Erythroblast (primary cell): ENCODE results near the gene TAF9.

ENCODE experiments used
- GATA1 ChIP-seq: IDR thresholded peaks from 2 replicates; pipeline ENCODE4 v1.6.1; 2011; ENCODE audit warnings: low read depth, mild to moderate bottlenecking, control low read depth, low read length, moderate library complexity
- POLR2A ChIP-seq: IDR thresholded peaks from 2 replicates; pipeline ENCODE4 v1.6.1; 2011; ENCODE audit warnings: mild to moderate bottlenecking, low read length

- TF ChIP-seq POLR2A (no peak), GATA1 (no peak)
These were observed 47.4 kb upstream of the TAF9 start for GRCh38 chr5:69416699-69417098.
